Breast epithelium (tissue), 4 donors: Measurements from ENCODE around the gene CXCL14. TPM values are rescaled to one million over a fixed set of nuclear protein-coding genes. Genes with fewer than 3 reads are reported as not detected.

Source experiments
- DNase-seq, 2 donors: peaks; one replicate each; pipeline ENCODE4 v3.0.0-alpha.2; 2019; ENCODE audit warnings: low spot score in 2 of 2
- H3K27ac ChIP-seq, 2 donors: fragments of 200-600 bp; sonication (generic) in 1 of 2; one replicate each; pipeline ENCODE4 v1.5.1; 2016 to 2019; ENCODE audit warnings: mild to moderate bottlenecking in 1 of 2
- H3K27me3 ChIP-seq, 2 donors: fragments of 200-600 bp; sonication (generic) in 1 of 2; one replicate each; pipeline versions ENCODE4 v1.5.1 to v1.6.0; 2017 to 2019; ENCODE audit warnings: control low read depth in 1 of 2, mild to moderate bottlenecking in 1 of 2
- H3K36me3 ChIP-seq: fragments of 200-600 bp; one replicate; pipeline ENCODE4 v1.5.1; 2019
- H3K4me1 ChIP-seq, 2 donors: fragments of 200-600 bp; sonication (generic); one replicate each; pipeline ENCODE4 v1.5.1; 2016 to 2019; ENCODE audit warnings: control low read depth in 1 of 2
- H3K4me3 ChIP-seq, 3 donors: fragments of 200-600 bp; sonication (generic); 1 replicate in 2 of 3; 2 replicates in 1 of 3; pipeline ENCODE4 v1.5.1; 2016 to 2019; ENCODE audit warnings: mild to moderate bottlenecking in 3 of 3, moderate library complexity in 2 of 3
- H3K9me3 ChIP-seq, 2 donors: fragments of 200-600 bp; sonication (generic) in 1 of 2; one replicate each; pipeline ENCODE4 v1.5.1; 2016 to 2019; ENCODE audit warnings: control low read depth in 1 of 2
- CTCF ChIP-seq, 3 donors: fragments of 450-650 bp; IDR thresholded peaks; one replicate each; pipeline ENCODE4 v1.5.1; 2016 to 2017; ENCODE audit warnings: antibody characterized with exemption in 3 of 3, mild to moderate bottlenecking in 3 of 3, moderate library complexity in 3 of 3
- POLR2A ChIP-seq: fragments of 450-650 bp; IDR thresholded peaks from one replicate; pipeline ENCODE4 v1.6.1; 2016; ENCODE audit warnings: antibody characterized with exemption, mild to moderate bottlenecking, moderate library complexity
- POLR2AphosphoS5 ChIP-seq, 3 donors: sonication (generic); formaldehyde crosslinking; IDR thresholded peaks; one replicate each; pipeline ENCODE4 v1.6.1; 2017; ENCODE audit warnings: antibody characterized with exemption in 3 of 3
- intact Hi-C: fragments of 100-400 bp; cut with DNase I; formaldehyde crosslinking; loops from one replicate; pipeline ENCODE4 v1.15.1; 2023; ENCODE audit warnings: low total_unique reads
- total RNA-seq, 3 donors: library from RNA; depleted of rRNA; stranded (reverse); fragments of >200 nt; gene quantifications; one replicate each; pipeline ENCODE4 v1.1.0, GENCODE V29; 2016

Gene CXCL14
- total RNA-seq, 3 donors from 2014 or later = 45.5 to 1,054 (median 46.9) TPM

- TF ChIP-seq POLR2AphosphoS5 (IDR thresholded peaks at IDR 0.05) = no peak
- no peak for TF ChIP-seq CTCF (IDR thresholded peaks at IDR 0.05)
- TF ChIP-seq POLR2A = no peak
- intact Hi-C loops = no loop called here
- DNase-seq = peak in 1 of 2 donors; percentile 2
- H3K27me3 ChIP-seq = no peaks in the 10 kb centered on the region
- no peaks in the 10 kb centered on the region for H3K9me3 ChIP-seq
- H3K36me3 ChIP-seq = no peaks in the 10 kb centered on the region
- no peak overlapping the region for H3K27ac ChIP-seq
- H3K4me3 ChIP-seq = no peak overlapping the region
- no peaks in the 10 kb centered on the region for H3K4me1 ChIP-seq
Observed at GRCh38 chr5:135601466-135601865, 22.7 kb upstream of the CXCL14 start.

GRCh38 chr5:135600971-135601381 is 22.2 kb upstream of the CXCL14 start:
- TF ChIP-seq POLR2A (no peak), POLR2AphosphoS5 (IDR thresholded peaks at IDR 0.05) (no peak), CTCF (IDR thresholded peaks at IDR 0.05) (no peak)
- peak in 1 of 2 donors; percentile 2 for DNase-seq
- H3K36me3 ChIP-seq = no peaks in the 10 kb centered on the region
- no peaks in the 10 kb centered on the region for H3K4me1 ChIP-seq
- H3K9me3 ChIP-seq = no peaks in the 10 kb centered on the region
- H3K27ac ChIP-seq = no peak overlapping the region
- no peak overlapping the region for H3K4me3 ChIP-seq
- no peaks in the 10 kb centered on the region for H3K27me3 ChIP-seq
- intact Hi-C loops = no loop called here

DNA sequence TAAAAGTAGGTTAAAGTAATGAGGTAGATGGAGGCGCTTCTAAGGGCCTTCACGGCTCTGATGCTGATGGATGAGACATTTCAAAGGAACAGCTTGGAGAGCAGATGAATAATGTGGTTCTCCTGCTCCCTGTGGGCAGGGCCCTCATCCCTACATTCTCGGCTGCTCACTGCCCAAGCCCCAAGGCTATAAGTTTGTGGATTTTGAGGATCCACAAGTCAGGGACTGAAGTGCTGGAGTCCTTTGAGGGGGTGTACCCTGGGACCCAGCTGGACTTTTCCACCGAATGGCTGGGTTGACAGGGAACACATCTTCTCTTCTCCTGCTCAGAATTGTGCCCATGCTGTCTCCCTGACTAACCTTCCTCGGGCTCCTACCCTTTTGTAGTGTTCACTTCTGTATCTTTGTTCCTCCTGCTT is 21.4 kb upstream of the CXCL14 start:
- Histone ChIP-seq H3K36me3 (no peaks in the 10 kb centered on the region), H3K4me1 (no peaks in the 10 kb centered on the region), H3K9me3 (no peaks in the 10 kb centered on the region), H3K27ac (no peak overlapping the region), H3K27me3 (no peaks in the 10 kb centered on the region), H3K4me3 (no peak overlapping the region)
- intact Hi-C loops = no loop called here
- TF ChIP-seq CTCF (IDR thresholded peaks at IDR 0.05) (no peak), POLR2AphosphoS5 (IDR thresholded peaks at IDR 0.05) (no peak), POLR2A (no peak)
- DNase-seq = peak in 1 of 2 donors; percentile 6

- Histone ChIP-seq H3K4me1 (no peaks in the 10 kb centered on the region), H3K4me3 (no peak overlapping the region), H3K36me3 (no peaks in the 10 kb centered on the region), H3K27me3 (no peaks in the 10 kb centered on the region), H3K27ac (no peak overlapping the region), H3K9me3 (no peaks in the 10 kb centered on the region)
- intact Hi-C loops = no loop called here
- DNase-seq = peak in 1 of 2 donors; percentile 14
- TF ChIP-seq CTCF (IDR thresholded peaks at IDR 0.05) = no peak
- TF ChIP-seq POLR2AphosphoS5 (IDR thresholded peaks at IDR 0.05) = no peak
- TF ChIP-seq POLR2A = no peak
Observed at GRCh38 chr5:135599421-135600151, 20.8 kb upstream of the CXCL14 start.

GRCh38 chr5:135598691-135599395 is 20.1 kb upstream of the CXCL14 start:
- no peak overlapping the region for H3K27ac ChIP-seq
- intact Hi-C loops = no loop called here
- H3K4me3 ChIP-seq = no peak overlapping the region
- H3K4me1 ChIP-seq = no peaks in the 10 kb centered on the region
- H3K27me3 ChIP-seq = no peaks in the 10 kb centered on the region
- H3K36me3 ChIP-seq = no peaks in the 10 kb centered on the region
- DNase-seq = no peak
- no peak for TF ChIP-seq POLR2AphosphoS5 (IDR thresholded peaks at IDR 0.05)
- no peak for TF ChIP-seq CTCF (IDR thresholded peaks at IDR 0.05)
- TF ChIP-seq POLR2A = no peak
- no peaks in the 10 kb centered on the region for H3K9me3 ChIP-seq
